Kidney epithelial cell (primary cell): ENCODE data around the gene AP1B1. TPM values are rescaled to one million over a fixed set of nuclear protein-coding genes. Genes with fewer than 3 reads are reported as not detected.

Experiments used
- DNase-seq: peaks from one replicate; pipeline ENCODE4 v3.0.0-alpha.2; 2010; ENCODE audit warnings: low read depth
- H3K27me3 ChIP-seq: 2 replicates; pipeline ENCODE4 v1.6.0; 2011; ENCODE audit warnings: low read length; ENCODE audit not compliant: control insufficient read depth, insufficient read depth
- H3K36me3 ChIP-seq: 2 replicates; pipeline ENCODE4 v1.5.1; 2011; ENCODE audit warnings: low read length; ENCODE audit not compliant: control insufficient read depth, insufficient read depth
- H3K4me3 ChIP-seq: 2 replicates; pipeline ENCODE4 v1.5.1; 2011; ENCODE audit warnings: low read depth, mild to moderate bottlenecking, control low read depth, low read length
- CTCF ChIP-seq: IDR thresholded peaks from 2 replicates; pipeline ENCODE4 v1.5.1; 2011; ENCODE audit warnings: mild to moderate bottlenecking, moderate library complexity, low read length, control low read depth, inconsistent platforms; ENCODE audit not compliant: insufficient read depth, poor library complexity, severe bottlenecking
- total RNA-seq: library from RNA; depleted of rRNA; stranded (reverse); fragments of >200 nt; gene quantifications from 2 replicates; pipeline ENCODE4 v1.2.3, GENCODE V29; 2015

Gene AP1B1
- total RNA-seq, 1 donor from 2014 or later, result 65.2 TPM

- no peak for DNase-seq
- Histone ChIP-seq H3K4me3 (no peak overlapping the region), H3K27me3 (no peaks in the 10 kb centered on the region), H3K36me3 (peaks cover 5% of the 10 kb centered on the region)
- no peak for TF ChIP-seq CTCF
Measured at GRCh38 chr22:29334696-29335344, 53.5 kb downstream of the AP1B1 start.

GRCh38 chr22:29334148-29334547 is 54.2 kb downstream of the AP1B1 start:
- no peak for TF ChIP-seq CTCF
- peaks cover 3% of the 10 kb centered on the region for H3K36me3 ChIP-seq
- no peak for DNase-seq
- H3K27me3 ChIP-seq, result no peaks in the 10 kb centered on the region
- no peak overlapping the region for H3K4me3 ChIP-seq

- TF ChIP-seq CTCF, result no peak
Measured at GRCh38 chr22:29332886-29333496, 55.4 kb downstream of the AP1B1 start.

GRCh38 chr22:29331658-29332300 is 56.6 kb downstream of the AP1B1 start:
- TF ChIP-seq CTCF, result no peak
- peaks cover 3% of the 10 kb centered on the region for H3K36me3 ChIP-seq
- H3K27me3 ChIP-seq, result no peaks in the 10 kb centered on the region
- no peak overlapping the region for H3K4me3 ChIP-seq
- DNase-seq, result no peak

More at GRCh38 chr22:29332886-29333496, 55.4 kb downstream of the AP1B1 start:
- Histone ChIP-seq H3K36me3 (peaks cover 3% of the 10 kb centered on the region), H3K27me3 (no peaks in the 10 kb centered on the region), H3K4me3 (no peak overlapping the region)
- DNase-seq, result no peak

GRCh38 chr22:29331213-29331612 is 57.2 kb downstream of the AP1B1 start:
- DNase-seq, result no peak
- Histone ChIP-seq H3K27me3 (no peaks in the 10 kb centered on the region), H3K4me3 (no peak overlapping the region), H3K36me3 (peaks cover 3% of the 10 kb centered on the region)
- TF ChIP-seq CTCF, result no peak
